Ecto neural progenitor cell (in vitro differentiated cells): Measurements from ENCODE around the gene SYTL2.

Experiments used
- DNase-seq: peaks from one replicate; pipeline ENCODE4 v3.0.0-alpha.2; 2018; ENCODE audit warnings: low spot score

SYTL2 gene

GRCh38 chr11:85826116-85826855 lies 15.3 kb upstream of the SYTL2 start:
- DNase-seq = peak; percentile 58

DNA sequence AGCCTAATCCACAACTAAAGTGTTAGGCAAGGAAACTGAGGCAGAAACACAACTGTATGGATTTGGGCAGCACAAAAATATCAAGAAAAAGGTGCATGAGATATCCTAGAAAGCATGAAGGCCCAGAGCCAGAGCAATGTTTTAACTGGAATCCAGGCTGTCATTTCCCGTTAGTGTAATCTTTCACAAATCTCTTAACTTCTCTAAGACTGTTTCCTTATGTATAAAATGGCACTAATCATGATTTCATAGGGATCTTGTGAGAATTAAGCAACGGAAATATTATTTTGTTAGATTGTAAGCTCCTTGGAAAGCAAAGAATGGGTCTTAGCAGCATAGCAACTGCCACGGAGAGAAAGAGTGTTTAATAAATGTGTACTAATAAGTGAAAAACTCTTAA lies 14.7 kb upstream of the SYTL2 start:
- no peak for DNase-seq

- DNase-seq = no peak
Observed at GRCh38 chr11:85823816-85824215, 12.9 kb upstream of the SYTL2 start.

DNA sequence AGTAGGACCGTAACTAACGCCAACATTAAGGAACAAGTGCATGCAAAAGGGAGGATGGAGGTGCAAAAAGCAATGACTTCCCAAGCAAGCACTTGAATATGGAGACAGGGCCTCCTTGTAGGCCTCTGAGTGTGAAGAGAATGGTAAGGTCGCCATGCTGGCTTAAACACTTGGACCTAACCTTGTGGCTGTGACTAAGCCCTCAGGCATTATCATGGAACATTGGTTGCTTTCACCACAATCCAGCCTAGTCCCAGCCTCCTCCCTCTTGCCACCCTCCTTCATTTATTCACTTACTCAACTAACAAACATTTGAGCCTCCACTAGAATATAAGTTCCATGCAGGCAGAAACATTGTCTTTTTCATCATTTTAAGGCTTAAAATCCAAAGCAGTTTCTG lies 11.9 kb upstream of the SYTL2 start:
- DNase-seq = no peak

- no peak for DNase-seq
Observed at GRCh38 chr11:85821636-85822035, 10.7 kb upstream of the SYTL2 start.

GRCh38 chr11:85819441-85819840 lies 8.5 kb upstream of the SYTL2 start:
- DNase-seq = no peak

GRCh38 chr11:85815186-85815931 lies 4.4 kb upstream of the SYTL2 start:
- no peak for DNase-seq

DNA sequence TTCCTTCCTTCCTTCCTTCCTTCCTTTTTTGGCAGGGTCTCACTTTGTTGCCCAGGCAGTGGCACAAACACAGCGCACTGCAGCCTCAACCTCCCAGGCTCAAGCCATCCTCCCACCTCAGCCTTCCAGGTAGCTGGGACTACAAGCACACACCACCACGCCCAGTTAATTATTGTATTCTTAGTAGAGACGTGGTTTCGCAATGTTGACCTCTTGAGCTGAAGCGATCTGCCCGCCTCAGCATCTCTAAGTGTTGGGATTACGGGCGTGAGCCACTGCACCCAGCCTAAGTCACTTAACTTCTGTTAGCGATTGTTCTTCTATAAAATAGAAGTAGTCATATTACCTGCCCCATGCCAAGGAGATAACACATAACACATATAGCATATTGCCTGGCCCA lies 2.8 kb upstream of the SYTL2 start:
- no peak for DNase-seq

GRCh38 chr11:85811624-85812023 lies 683 bp upstream of the SYTL2 start:
- no peak for DNase-seq

DNA sequence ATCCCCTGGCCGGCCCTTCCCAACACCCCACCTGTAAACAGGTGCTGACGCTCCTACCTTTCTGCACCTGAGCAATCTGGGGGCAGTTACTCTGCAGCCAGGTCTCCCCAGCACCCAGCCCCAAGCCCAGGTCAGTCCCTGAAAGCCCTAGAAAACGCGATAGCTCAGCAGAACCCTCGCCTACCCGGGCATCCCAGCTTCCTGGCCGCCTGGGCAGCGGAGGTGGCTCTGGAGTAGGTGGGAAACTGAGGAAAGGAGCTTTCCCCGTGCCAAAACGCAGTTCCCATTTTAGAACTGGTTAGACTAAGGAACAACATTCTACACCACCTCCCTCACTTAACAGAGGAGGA lies 445 bp downstream of the SYTL2 start:
- DNase-seq = peak; percentile 44

DNA sequence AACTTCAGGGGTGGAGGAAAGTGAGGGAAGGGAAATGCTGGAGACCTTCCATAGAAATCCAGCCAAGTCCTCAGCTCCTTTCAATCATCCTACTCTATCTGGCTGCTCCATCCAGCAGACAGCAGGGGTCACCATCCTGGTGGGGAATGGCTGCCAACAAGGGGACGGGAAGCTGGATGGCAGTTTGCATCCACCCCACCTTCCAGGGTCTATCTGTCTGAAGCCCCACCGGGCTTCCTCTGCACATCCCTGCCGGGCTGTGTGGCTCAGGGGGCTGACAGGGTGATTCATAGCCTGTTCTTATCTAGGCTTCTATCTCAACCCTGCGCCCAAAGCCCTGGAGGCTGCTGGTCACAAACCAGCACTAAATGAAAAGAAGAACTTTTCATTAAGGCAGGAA lies 1.1 kb downstream of the SYTL2 start:
- DNase-seq = peak; percentile 53

GRCh38 chr11:85809191-85809590 lies 1.8 kb downstream of the SYTL2 start:
- DNase-seq = no peak

DNA sequence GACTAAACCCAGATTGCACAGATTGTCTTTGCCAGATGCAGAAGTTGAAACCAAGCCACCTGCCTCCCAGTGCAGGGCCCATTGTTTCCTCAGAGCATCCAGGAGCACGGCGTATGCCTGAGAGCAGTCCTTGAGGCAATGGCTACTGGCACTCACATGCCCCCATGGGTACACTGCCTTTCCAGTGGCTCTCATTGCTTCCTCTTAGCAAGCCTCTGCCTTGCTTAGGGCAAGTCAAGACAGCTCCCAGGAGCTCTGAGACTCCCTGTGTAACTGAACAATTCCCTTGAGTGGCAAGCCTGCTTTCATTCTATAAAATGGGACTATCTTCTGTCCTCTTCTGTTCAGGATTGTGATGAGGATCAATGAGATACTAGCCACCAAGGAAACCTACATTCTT lies 4.1 kb downstream of the SYTL2 start:
- no peak for DNase-seq

GRCh38 chr11:85806016-85806415 lies 4.9 kb downstream of the SYTL2 start:
- DNase-seq = no peak

- no peak for DNase-seq
Observed at GRCh38 chr11:85805387-85805786, 5.6 kb downstream of the SYTL2 start.

- no peak for DNase-seq
Observed at GRCh38 chr11:85803920-85804319, 7.0 kb downstream of the SYTL2 start.

DNA sequence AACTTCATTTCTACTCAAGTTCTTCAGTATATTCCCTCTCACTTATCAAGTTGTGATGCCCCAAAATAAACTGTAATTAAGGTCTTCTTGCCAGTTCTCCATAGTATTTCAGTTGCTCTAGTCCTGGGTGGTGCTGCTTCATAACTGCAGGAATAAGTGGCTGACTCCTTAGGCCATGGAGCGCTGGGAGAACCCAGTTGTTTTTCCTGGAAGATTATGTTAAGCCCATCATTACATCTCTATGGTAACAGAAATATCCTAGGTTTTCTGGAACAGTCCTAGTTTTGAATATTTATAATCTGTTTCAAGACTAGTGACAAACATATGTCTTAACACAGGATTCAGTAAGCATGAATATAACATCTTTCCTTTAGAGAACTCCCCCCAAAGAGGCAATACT lies 7.6 kb downstream of the SYTL2 start:
- DNase-seq = no peak

GRCh38 chr11:85801527-85801926 lies 9.4 kb downstream of the SYTL2 start:
- no peak for DNase-seq

DNA sequence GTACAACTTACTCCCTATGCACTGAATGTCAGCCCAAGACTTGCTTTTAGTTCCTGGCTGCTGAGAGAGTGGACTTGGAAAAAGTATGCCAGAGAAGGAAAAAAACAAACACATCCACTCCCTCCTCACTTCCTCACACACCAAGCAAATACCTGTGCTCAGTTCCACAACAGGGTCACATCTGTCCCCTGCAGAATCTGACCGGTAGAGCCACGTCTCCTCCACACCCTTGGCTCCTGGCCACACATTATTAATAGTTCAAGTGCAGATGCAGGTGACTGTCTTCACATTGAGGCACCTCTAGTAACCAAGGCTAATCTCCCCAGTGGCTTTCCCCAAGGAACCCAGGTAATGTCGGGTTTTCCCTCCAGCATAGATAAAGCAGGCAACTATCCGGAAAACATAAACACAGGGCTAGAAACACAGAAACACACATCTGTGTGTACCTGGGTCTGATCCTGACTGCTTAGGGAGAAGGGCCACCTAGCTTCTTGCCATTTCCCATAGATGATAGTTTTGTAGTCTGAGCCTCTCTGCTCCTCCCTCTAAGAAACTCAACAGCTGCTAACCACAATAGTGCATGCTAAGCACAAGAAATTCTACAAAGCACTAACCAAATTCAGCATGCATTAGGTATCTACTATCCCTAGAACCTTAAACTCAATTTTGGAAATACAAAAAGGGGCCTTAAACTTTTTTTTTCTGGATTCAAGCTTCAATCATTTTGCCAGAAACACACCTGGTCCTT lies 10.2 kb downstream of the SYTL2 start:
- DNase-seq = no peak

- no peak for DNase-seq
Observed at GRCh38 chr11:85799142-85799541, 11.8 kb downstream of the SYTL2 start.

GRCh38 chr11:85798361-85798760 lies 12.6 kb downstream of the SYTL2 start:
- no peak for DNase-seq

DNA sequence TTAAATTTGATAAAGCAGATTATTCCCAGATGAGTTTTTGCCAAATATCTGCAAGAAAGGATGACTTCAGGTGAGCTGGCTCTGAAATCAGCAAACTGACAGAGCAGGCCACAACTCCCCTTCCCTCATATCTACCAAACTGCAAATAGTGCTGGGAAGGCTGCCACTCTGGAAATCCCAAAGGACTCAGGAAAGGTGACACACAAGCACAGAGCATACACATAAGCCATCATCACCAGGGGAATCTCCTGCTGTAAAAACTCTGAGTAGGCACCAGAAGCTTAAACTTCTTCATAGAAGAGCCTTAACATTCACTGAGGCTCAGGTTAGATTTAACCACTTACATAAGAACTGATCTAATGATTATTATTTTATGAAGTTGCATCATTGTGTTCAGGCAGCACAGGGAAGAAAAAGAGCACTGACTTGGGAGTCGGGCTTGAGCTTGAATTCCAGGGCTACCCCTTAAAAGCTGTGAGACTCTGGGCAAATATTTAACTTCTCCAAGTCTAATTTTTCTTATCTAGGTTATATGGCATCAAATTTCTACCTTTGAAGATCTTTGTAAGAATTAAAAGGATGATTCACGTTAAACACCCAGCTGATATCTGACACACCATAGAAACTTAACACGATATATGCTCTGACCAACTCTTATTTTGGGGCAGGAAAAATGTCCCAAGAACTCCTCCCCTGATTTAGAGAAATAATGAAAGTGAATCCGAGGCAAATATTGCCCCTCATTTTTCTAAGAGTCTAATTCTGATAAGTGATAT lies 15.0 kb downstream of the SYTL2 start:
- DNase-seq = no peak
